GM19043 (cell line): ENCODE data around the gene AJAP1.

Source experiments
- ATAC-seq: cut with Tn5 transposase; IDR thresholded peaks from one replicate; pipeline ENCODE4 v1.9.1; 2021; ENCODE audit warnings: low read depth; ENCODE audit not compliant: unreplicated experiment

Gene AJAP1

DNA sequence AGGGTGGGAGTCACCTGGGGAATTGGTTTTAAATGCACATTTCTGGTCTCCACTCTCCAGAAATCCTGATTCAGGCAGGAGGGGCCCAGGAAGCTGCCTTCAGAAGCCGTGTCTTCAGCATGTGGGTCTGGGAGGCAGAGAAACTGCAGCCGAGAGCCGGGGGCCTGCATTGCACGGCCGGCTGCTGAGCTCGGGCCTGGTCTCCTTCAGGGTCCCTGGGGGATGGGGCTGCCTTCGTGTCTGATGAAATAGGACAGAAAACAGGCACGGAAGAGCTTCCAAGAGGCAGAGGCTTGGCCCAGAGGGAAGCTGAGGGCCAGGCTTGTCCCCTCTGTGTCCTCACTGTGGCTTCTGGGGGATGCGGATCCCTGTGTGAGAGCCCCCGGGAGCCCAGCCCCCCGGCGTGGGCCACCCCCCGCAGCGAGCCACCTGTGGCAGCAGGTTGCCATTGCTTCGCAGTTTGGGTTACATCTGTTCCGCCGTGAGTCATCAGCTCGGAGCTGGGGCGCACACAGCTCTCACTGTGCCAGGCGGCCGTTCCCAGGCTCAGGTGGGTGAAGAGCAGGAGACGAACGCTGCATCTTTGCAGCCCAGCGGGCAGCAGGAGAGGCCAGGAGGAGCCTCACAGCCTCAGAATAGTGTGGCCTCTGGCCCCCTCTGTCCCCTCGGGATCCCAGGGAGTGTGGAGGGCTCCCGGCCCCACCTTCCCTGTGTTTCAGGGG, 72.4 kb downstream of the AJAP1 start:
- ATAC-seq, result no peak

- ATAC-seq, result no peak
Measured at GRCh38 chr1:4728319-4729089, 74.1 kb downstream of the AJAP1 start.

- no peak for ATAC-seq
Measured at GRCh38 chr1:4729090-4729471, 74.7 kb downstream of the AJAP1 start.

DNA sequence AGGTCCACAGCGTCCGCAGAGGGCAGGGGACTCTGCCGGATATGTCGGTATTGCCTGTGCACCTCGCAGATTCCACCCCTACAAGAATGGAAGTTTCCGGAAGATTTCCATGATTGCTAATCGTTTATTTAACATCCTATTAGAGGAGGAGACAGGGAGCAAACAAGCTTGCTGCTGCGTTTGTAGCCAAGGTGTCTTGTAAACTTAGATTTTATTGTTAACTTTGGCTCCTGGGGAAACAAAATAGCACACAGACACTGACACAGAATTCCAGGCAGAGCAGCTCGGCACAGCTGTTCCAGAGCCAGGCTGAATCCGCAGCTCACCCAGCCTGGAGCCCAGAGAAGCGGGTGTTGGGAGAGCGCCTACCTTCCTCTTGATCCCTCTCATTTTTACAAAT, 75.7 kb downstream of the AJAP1 start:
- no peak for ATAC-seq

- no peak for ATAC-seq
Measured at GRCh38 chr1:4733446-4734177, 79.2 kb downstream of the AJAP1 start.

GRCh38 chr1:4734219-4734618, 79.8 kb downstream of the AJAP1 start:
- no peak for ATAC-seq

GRCh38 chr1:4734791-4735190, 80.4 kb downstream of the AJAP1 start:
- ATAC-seq, result no peak

DNA sequence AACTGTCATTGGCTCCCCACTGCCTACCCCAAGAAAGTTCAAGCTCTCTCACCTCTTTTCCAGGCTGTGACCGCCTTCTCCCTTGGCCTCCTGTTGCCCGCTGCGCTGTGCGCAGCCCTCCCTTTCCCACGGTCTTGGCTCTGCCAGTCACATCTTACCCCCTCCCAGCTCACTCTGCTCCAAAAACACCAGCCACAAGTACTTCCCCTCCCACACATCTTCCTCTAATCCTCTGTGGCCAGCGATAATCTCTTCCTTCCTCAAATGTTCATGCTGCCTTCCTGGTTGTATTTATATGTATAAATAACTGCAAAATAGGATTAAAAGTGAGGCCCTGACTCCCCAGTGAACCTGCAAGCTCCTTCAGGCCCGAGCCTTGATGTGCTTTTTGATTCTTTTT, 81.8 kb downstream of the AJAP1 start:
- ATAC-seq, result no peak

GRCh38 chr1:4741876-4742423, 87.5 kb downstream of the AJAP1 start:
- no peak for ATAC-seq

GRCh38 chr1:4743978-4744750, 89.8 kb downstream of the AJAP1 start:
- ATAC-seq, result no peak

GRCh38 chr1:4745560-4745959, 91.2 kb downstream of the AJAP1 start:
- ATAC-seq, result no peak

- no peak for ATAC-seq
Measured at GRCh38 chr1:4749406-4749805, 95.0 kb downstream of the AJAP1 start.

- no peak for ATAC-seq
Measured at GRCh38 chr1:4750177-4750576, 95.8 kb downstream of the AJAP1 start.

DNA sequence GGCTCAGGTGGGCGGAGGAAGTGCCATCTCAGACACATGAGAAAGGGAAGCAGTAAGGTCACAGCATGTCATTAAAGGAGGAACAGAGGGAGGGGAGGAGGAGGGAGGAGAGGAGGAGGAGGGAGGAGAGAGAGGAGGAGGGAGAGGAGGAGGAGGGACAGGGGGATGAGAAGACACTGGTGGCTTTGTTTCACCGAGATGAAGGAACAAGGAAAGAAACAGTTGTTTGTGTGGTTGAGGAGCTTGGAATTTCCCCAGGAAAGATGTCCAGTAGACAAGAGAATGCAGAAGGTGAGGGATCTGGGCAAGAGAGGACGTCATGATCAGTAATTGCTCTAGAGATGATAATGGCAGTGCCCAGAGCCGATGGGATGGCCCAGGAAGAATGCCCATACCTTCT, 97.7 kb downstream of the AJAP1 start:
- no peak for ATAC-seq

GRCh38 chr1:4754816-4755215, 100.4 kb downstream of the AJAP1 start:
- no peak for ATAC-seq

DNA sequence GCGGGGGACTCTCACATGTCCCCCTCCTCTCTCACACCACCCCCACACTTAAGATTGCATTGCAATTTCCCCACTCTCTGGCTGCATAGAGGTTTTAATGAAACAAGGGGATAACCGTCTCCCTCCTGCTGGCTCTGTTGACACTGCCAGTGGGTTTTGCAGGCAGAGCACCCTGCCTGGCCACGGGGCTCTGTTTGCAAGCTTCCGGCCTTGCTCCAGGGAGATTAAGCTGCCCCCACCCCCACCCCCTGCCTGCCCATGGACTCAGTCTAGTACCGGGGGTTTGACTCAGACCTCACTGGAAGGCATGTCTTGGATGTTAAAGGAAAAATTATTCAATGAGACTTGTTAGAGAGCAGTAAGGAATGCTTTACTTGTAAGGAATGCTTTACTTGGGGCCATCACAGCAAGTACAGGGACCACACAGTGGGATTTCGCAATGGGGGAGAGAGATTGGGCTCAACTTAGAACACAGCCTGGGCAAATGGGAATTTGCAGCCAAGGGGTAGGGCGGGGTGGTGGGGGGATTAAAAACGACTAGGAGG, 101.0 kb downstream of the AJAP1 start:
- ATAC-seq, result no peak

DNA sequence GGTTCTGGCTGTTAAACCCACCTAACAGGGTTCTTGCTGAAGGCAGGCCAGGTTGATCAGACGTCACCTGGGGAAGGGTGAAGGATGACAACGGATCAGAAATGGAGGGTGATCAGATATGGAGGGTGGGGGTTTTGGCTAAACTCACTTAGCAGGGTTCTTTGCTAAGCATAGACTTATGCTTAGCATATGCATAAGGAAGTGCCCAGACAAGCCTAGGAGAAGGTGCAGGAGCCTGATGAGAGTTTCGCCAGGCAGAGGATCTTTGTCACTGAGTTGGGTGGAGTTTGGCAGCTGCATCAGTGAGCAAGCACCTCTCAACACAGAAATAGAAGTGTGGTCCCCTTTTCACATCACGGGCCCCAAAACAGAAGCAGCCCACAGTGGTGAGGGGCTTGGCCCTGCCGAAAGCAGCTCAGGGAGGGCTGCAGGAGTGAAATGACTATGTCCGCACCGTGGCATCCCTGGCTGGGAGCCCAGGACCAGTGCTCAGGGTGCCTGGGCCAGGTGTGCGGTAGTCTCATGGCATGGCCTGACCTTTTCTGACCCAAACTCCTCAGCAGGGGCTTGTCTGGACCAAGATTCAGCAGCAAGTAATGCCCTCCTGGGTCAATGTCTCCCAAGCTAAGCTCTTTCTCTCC, 101.6 kb downstream of the AJAP1 start:
- no peak for ATAC-seq

GRCh38 chr1:4756851-4757580, 102.6 kb downstream of the AJAP1 start:
- no peak for ATAC-seq

DNA sequence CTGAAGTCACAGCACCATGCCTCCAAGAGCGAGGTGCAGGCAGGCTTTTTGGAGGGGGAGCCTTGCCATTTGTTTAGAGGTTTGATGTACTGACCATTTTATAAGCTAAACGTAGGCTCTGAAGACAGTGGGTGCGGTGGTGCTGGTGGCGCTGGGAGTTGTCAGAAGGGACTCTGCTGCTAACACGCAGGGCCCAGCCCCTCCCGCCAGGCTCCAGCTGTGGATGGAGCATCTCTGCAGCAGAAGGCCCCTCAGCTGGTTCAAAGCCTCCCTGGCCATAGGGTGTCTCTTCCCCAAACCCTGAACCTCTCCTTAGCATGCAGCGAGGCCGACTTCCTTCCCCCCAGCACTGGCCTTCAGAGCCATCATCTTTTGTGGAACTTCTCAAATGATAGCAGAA, 105.3 kb downstream of the AJAP1 start:
- no peak for ATAC-seq
